ENCODE data around the gene NEURL4.
A peak's percentile ranks its signal among the peaks of the same experiment; 100 is the strongest.
"Not testable (repeated sequence)": the region's sequence is repeated elsewhere in the genome, so short reads cannot be mapped to it uniquely, and the experiment has no call there.

The NEURL4 gene

GRCh38 chr17:7328840-7329373 is at the start of gene NEURL4:
TSS of gene NEURL4 (minus strand) at chr17:7329335. CDS start at chr17:7329312, 23 bp downstream.
- DNase-seq: no peak

DNA sequence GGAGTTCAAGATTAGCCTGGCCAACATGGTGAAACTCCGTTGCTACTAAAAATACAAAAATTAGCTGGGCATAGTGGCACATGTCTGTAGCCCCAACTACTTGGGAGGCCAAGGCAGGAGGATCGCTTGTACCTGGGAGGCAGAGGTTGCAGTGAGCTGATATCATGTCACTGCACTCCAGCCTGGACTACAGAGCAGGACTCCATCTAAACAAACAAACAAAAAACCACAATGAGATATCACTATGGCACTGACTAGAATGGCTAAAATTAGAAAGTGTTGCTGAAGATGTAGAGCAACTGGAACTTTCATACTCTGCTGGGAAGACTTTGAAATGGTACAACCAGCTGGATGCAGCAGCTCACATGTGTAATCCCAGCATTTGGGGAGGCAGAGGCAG is 45.2 kb upstream of the NEURL4 start:
- no peak for DNase-seq

GRCh38 chr17:7370853-7371252 is 41.7 kb upstream of the NEURL4 start:
- no peak for DNase-seq

- no peak for DNase-seq
These were observed 40.7 kb upstream of the NEURL4 start for GRCh38 chr17:7369825-7370224.

- DNase-seq: not testable (repeated sequence)
These were observed 39.5 kb upstream of the NEURL4 start for GRCh38 chr17:7368599-7368994.

DNA sequence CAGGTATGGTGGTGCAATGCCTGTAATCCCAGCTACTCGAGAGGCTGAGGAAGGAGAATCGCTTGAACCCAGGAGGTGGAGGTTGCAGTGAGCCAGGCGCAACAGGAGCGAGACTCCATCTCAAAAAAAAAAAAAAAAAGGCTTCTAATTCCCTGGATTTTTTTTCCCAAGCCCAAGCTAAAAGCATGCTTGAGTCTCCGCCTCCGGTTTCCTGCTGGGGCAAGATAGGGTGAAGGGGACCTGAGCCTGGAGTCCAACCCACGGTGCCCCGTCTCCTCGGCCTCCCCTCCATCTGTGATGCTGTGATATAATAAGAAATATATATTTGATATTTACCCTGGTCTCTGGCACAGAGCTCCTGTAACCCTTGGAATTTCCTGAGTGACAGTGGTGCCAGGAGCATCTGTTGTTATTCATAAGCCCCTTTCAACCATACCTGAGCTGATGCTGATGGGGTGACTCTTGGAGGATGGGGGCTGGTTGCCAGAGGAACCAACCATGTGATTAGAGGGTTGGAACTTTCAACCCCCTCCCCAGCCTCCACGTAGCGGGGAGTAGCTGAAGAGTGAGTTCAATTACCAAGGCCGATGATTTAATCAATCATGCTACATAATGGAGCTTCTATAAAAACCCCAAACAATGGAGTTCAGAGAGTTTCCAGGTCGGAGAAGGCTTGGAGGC is 38.9 kb upstream of the NEURL4 start:
- DNase-seq: no peak

GRCh38 chr17:7367083-7367482 is 37.9 kb upstream of the NEURL4 start:
- no peak for DNase-seq

- not testable (repeated sequence) for DNase-seq
These were observed 36.8 kb upstream of the NEURL4 start for GRCh38 chr17:7365963-7366362.

- DNase-seq: no peak
These were observed 34.2 kb upstream of the NEURL4 start for GRCh38 chr17:7363311-7363710.

GRCh38 chr17:7361906-7362305 is 32.8 kb upstream of the NEURL4 start:
- no peak for DNase-seq

DNA sequence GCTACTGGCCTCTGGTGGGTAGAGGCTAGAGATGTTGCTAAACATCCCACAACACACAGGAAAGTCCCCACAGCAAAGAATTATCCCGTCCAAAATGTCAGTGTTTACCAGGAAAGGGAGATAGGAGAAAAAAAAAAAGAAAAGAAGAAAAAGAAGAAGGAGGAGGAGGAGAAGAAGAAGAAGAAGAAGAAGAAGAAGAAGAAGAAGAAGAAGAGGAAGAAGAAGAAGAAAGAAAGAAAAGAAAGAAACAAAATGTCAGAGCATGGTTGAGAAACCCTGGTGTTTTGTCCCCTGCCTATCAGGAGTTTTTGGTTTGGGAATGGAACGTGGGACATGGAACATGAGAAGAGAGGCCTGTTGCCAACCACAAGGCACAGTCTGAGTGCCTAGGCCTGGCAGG is 28.2 kb upstream of the NEURL4 start:
- DNase-seq: no peak

- DNase-seq: no peak
These were observed 27.6 kb upstream of the NEURL4 start for GRCh38 chr17:7356756-7357155.

DNA sequence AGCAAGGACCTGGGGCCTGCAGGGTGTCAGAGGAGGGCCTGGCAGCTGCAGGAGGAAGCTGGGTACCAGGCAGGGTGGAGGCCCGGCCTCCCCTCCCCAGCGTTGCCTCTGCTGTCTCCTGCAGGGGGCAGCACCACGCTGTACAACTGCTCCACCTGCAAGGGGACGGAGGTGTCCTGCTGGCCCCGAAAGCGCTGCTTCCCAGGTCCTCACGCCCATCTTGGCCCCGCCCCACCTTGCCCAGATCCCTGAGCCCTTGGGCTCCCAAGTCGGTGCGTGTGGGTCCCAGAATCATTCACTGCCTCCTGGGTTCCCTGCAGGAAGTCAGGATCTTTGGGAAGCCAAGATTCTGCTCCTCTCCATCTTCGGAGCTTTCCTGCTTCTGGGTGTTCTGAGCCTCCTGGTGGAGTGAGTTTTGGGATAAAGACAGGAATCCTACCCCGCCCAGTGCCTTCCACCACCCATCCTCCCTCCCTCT is 27.0 kb upstream of the NEURL4 start:
- no peak for DNase-seq

- no peak for DNase-seq
These were observed 26.4 kb upstream of the NEURL4 start for GRCh38 chr17:7355573-7355972.

- no peak for DNase-seq
These were observed 25.9 kb upstream of the NEURL4 start, which contains the start of gene TMEM95 for GRCh38 chr17:7355053-7355452. TSS of gene TMEM95 (plus strand) at chr17:7355156. CDS start at chr17:7355205, 49 bp downstream.

DNA sequence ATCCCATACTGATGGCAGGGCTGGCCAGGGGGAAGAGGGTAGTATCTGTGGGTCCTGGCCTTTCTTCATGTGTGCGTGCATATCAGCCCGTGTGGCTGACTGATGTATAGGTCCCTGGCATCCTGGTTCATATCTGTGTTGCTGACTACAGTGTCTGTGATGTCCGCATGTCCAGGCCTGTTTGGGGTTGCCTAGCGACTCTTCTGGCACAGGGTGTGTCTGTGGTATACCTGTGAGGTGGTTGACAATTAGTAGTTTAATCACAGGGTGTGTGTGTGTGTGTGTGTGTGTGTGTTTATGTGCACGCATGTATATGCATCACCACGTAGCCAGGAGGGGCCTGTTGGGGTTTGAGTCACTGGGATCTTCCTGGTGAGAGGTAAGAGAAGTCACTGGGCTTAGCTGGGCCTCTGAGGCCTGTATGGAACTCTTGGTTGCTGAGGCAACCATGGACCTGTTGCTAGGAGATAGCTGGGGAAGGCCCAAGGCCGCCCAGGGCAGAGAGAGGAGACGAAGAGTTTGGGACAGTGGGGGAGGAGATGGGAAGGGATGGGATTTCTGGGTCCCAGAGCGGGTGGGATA is 25.2 kb upstream of the NEURL4 start:
- no peak for DNase-seq

GRCh38 chr17:7352910-7353635 is 23.9 kb upstream of the NEURL4 start:
- DNase-seq: no peak

DNA sequence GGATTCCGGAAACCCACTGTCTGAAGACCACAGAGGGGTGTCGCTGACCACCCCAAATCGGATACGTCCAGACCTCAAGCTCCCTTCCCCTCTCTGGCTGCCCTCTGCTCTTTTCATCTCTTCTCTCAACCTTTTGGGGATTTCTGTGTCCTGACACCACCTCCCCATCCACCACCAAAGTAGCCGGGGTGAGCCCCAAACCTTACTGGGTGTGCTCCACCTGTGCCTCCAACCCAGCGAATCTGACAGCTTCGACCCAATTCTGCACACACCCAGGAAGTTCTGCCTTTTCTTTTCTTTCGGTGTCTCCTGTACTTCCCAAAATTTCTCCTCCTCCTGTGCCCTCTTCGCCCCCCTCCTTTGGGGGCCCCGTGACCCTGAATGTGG is 23.4 kb upstream of the NEURL4 start:
- DNase-seq: no peak

DNA sequence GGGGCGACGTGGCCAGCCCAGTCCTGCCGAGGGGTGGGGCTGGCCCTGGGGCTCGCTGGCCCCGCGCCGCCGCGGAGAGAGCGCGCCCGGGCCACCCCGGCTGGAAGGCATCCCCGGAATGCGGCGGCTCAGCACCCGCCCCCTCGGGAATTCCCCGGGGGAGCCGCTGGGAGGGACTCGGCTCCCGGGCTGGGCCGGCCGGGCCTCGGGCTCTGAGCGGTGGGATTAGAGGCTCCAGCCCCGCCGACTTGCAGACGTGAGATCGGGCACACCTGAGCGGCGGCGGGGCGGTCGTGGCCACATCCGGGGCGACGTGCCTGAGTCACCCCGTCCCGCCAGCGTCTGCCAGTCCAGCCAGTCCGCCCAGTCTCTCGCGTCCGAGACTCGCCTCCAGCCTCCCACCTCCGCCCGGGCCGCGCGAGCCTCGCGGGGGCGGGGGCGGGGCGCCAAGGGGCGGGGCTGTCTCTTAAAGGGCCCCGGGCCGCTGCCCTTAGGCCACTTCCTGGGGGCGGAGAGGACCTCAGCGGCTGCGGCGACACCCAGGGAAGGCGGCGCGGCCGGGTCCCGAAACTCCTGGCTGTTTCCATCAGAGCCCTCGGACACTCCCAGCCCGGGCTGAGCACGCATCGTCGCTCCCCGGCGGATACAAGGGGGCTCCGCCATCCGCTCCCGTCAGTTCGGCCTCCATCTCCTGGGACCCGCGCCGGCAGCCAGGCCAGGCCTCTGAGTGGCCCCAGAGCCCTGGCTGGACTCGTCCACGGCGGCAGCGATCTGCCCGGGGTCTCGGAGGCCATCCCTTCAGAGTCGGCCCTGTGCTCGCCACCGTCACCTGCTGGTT is 22.7 kb upstream of the NEURL4 start, which contains the start of gene KCTD11:
TSS of gene KCTD11 (plus strand) at position 498 of the 838 bp plus-strand sequence.
- DNase-seq: peak; percentile 38

DNA sequence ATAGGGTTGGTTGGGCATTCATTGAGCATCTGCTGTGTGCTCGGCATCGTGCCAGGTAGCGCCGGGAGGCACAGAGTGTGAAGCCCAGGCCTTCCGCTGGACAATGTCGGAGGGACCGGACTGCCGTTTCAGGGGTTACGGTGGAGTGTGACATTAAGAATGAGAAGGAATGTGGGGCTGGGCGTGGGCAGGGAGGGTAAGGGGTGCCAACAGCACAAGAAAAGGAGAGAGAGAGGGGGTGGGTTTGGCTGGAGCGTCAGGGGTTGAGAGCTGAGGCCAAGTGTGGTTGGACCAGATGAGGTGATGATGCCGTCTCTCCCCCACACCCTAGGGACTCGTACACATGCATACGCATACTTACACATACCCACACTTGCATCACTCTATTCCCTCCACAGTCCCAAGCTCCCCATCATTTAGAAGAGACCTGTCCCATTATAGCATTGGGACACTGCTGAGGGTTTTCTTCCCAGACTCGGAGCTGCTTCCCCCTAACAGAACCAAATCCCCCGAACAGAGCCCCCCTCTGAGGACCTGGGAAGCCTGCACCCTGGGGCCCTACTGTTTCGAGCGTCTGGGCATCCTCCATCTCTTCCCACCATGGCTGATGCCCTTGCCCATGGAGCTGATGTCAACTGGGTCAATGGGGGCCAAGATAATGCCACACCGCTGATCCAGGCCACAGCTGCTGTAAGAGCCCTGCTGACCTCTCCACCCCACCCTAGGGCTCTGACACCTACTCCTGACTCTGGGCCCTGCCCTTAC is 19.5 kb upstream of the NEURL4 start:
- no peak for DNase-seq

DNA sequence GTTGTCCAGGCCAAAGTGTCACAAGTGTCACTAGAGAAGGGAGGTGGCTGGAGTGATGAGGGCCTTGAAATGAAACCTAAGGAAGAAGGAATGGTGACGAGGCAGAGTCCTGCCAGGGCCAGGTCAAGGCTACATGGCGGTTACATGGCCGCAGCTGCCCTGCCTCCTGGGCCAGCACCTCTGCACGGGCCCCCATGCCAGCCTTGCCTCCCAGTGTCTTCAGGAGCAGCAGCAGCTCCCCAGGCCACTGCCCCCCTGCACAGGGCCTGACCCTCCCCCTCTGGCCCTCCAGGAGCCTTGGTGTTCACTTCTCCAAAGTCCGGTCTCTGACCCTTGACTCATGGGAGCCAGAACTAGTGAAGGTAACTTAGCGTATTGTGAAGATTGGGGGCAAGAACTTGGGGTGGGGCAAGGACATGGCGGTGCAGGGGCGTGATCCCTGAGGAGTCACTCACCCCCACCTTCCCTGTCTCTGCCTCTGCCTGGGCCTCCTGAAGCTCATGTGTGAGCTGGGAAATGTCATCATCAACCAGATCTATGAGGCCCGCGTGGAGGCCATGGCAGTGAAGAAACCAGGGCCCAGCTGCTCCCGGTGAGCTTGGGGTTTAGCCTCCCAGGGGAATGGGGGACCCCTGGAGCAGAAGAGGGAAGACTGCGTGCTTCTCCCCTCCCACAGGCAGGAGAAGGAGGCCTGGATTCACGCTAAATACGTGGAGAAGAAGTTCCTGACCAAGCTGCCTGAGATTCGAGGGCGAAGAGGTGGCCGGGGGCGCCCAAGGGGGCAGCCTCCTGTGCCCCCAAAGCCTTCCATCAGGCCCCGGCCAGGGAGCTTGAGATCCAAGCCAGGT is 18.7 kb upstream of the NEURL4 start:
- no peak for DNase-seq
